ENCODE measurements around the gene SMCO3. TPM values are rescaled to one million over a fixed set of nuclear protein-coding genes. Genes with fewer than 3 reads are reported as not detected.

The SMCO3 gene
- total RNA-seq, 4 donors from 2014 or later = not detected

GRCh38 chr12:14844401-14844800, 30.4 kb upstream of the SMCO3 start:
- no peak overlapping the region for H3K27ac ChIP-seq

GRCh38 chr12:14843425-14843887, 29.5 kb upstream of the SMCO3 start, which contains the start of gene ART4:
ART4 (minus strand) TSS chr12:14843526; CDS start chr12:14843113, 413 bp downstream.
- 63% methylated on average over 10 of the region's 10 CpGs for WGBS
- H3K36me3 ChIP-seq = no peaks in the 10 kb centered on the region
- DNase-seq (ENCODE audit: low spot score in 2 of 2) = no peak
- H3K27me3 ChIP-seq = no peaks in the 10 kb centered on the region
- no peak within 1 kb of the TSS for H3K4me3 ChIP-seq
- H3K4me1 ChIP-seq = peaks cover 43% of the 10 kb centered on the region
- peak within 1 kb of the TSS; percentile 45 for H3K27ac ChIP-seq
- TF ChIP-seq POLR2AphosphoS5 (IDR thresholded peaks at IDR 0.05) (no peak), POLR2A (IDR thresholded peaks at IDR 0.05) (no peak), CTCF (IDR thresholded peaks at IDR 0.05) (no peak), EP300 (IDR thresholded peaks at IDR 0.05) (no peak)
- no peaks in the 10 kb centered on the region for H3K9me3 ChIP-seq

More at GRCh38 chr12:14844401-14844800, 30.4 kb upstream of the SMCO3 start:
- Histone ChIP-seq H3K4me1 (peaks cover 49% of the 10 kb centered on the region), H3K9me3 (no peaks in the 10 kb centered on the region), H3K4me3 (no peak overlapping the region), H3K27me3 (no peaks in the 10 kb centered on the region), H3K36me3 (no peaks in the 10 kb centered on the region)
- TF ChIP-seq CTCF (IDR thresholded peaks at IDR 0.05) (no peak), EP300 (IDR thresholded peaks at IDR 0.05) (no peak)
- DNase-seq (ENCODE audit: low spot score in 2 of 2) = no peak

GRCh38 chr12:14842315-14842714, 28.3 kb upstream of the SMCO3 start:
- DNase-seq (ENCODE audit: low spot score in 2 of 2) = no peak
- 78% methylated on average over 3 of the region's 3 CpGs for WGBS
- Histone ChIP-seq H3K4me1 (peaks cover 37% of the 10 kb centered on the region), H3K27me3 (no peaks in the 10 kb centered on the region), H3K4me3 (no peak overlapping the region), H3K36me3 (no peaks in the 10 kb centered on the region), H3K9me3 (no peaks in the 10 kb centered on the region), H3K27ac (peak overlapping the region; percentile 45)
- TF ChIP-seq EP300 (IDR thresholded peaks at IDR 0.05) (no peak), POLR2AphosphoS5 (IDR thresholded peaks at IDR 0.05) (no peak), CTCF (IDR thresholded peaks at IDR 0.05) (no peak), POLR2A (IDR thresholded peaks at IDR 0.05) (no peak)

- Histone ChIP-seq H3K9me3 (no peaks in the 10 kb centered on the region), H3K27ac (peak overlapping the region; percentile 40), H3K4me1 (peaks cover 32% of the 10 kb centered on the region), H3K27me3 (no peaks in the 10 kb centered on the region), H3K36me3 (no peaks in the 10 kb centered on the region), H3K4me3 (no peak overlapping the region)
- peak; percentile 68 to 76 for DNase-seq (ENCODE audit: low spot score in 2 of 2)
- TF ChIP-seq POLR2A (IDR thresholded peaks at IDR 0.05) (no peak), POLR2AphosphoS5 (IDR thresholded peaks at IDR 0.05) (peak in 2 of 3 donors; percentile 76 to 77), CTCF (IDR thresholded peaks at IDR 0.05) (no peak)
- WGBS = 21% methylated on average over 3 of the region's 3 CpGs
Observed at GRCh38 chr12:14841761-14842160, 27.8 kb upstream of the SMCO3 start.

- no peak for DNase-seq (ENCODE audit: low spot score in 2 of 2)
- no peak overlapping the region for H3K4me3 ChIP-seq
- 88% methylated on average over 4 of the region's 4 CpGs for WGBS
- peaks cover 20% of the 10 kb centered on the region for H3K4me1 ChIP-seq
- H3K36me3 ChIP-seq = no peaks in the 10 kb centered on the region
- TF ChIP-seq POLR2A (IDR thresholded peaks at IDR 0.05) (no peak), EP300 (IDR thresholded peaks at IDR 0.05) (no peak), CTCF (IDR thresholded peaks at IDR 0.05) (no peak), POLR2AphosphoS5 (IDR thresholded peaks at IDR 0.05) (no peak)
- H3K27ac ChIP-seq = no peak overlapping the region
- no peaks in the 10 kb centered on the region for H3K27me3 ChIP-seq
- no peaks in the 10 kb centered on the region for H3K9me3 ChIP-seq
Observed at GRCh38 chr12:14840616-14841015, 26.6 kb upstream of the SMCO3 start.
